ENCODE data around the gene REXO1.
"Not testable (repeated sequence)": the region's sequence is repeated elsewhere in the genome, so short reads cannot be mapped to it uniquely, and the experiment has no call there.

The REXO1 gene

GRCh38 chr19:1875265-1875645 lies 27.0 kb upstream of the REXO1 start:
- not testable (repeated sequence) for DNase-seq

GRCh38 chr19:1874554-1875185 lies 26.4 kb upstream of the REXO1 start:
- DNase-seq = peak in 1 of 2 experiments; percentile 34

- peak; percentile 31 to 70 for DNase-seq
Measured at GRCh38 chr19:1873524-1874473, 25.5 kb upstream of the REXO1 start.

GRCh38 chr19:1872807-1873523 lies 24.7 kb upstream of the REXO1 start:
- DNase-seq = no peak

GRCh38 chr19:1871630-1872029 lies 23.3 kb upstream of the REXO1 start:
- DNase-seq = no peak

- no peak for DNase-seq
Measured at GRCh38 chr19:1871140-1871597, 22.9 kb upstream of the REXO1 start.

GRCh38 chr19:1868971-1869370 lies 20.7 kb upstream of the REXO1 start:
- DNase-seq = no peak

- DNase-seq = no peak
Measured at GRCh38 chr19:1867349-1867724, 19.1 kb upstream of the REXO1 start.

GRCh38 chr19:1866693-1867348 lies 18.5 kb upstream of the REXO1 start:
- DNase-seq = no peak

GRCh38 chr19:1865172-1866010 lies 17.1 kb upstream of the REXO1 start:
- no peak for DNase-seq

GRCh38 chr19:1864480-1865171 lies 16.3 kb upstream of the REXO1 start:
- DNase-seq = peak; percentile 31 to 68

- DNase-seq = peak; percentile 99 to 100
Measured at GRCh38 chr19:1863638-1864479, 15.6 kb upstream of the REXO1 start.

- DNase-seq = no peak
Measured at GRCh38 chr19:1863328-1863637, 15.0 kb upstream of the REXO1 start, which contains the start of gene KLF16. Gene KLF16, minus strand, starts transcription at chr19:1863579. Its CDS starts 82 bp downstream, at chr19:1863497.

- DNase-seq = peak in 1 of 2 experiments; percentile 59
Measured at GRCh38 chr19:1862424-1863327, 14.4 kb upstream of the REXO1 start.

- no peak for DNase-seq
Measured at GRCh38 chr19:1862068-1862423, 13.8 kb upstream of the REXO1 start.

- DNase-seq = no peak
Measured at GRCh38 chr19:1861599-1862031, 13.3 kb upstream of the REXO1 start.

GRCh38 chr19:1860821-1861598 lies 12.7 kb upstream of the REXO1 start:
- no peak for DNase-seq

- peak in 1 of 2 experiments; percentile 57 for DNase-seq
Measured at GRCh38 chr19:1860042-1860775, 11.9 kb upstream of the REXO1 start.

Measured in NCI-H446 (cell line).